ENCODE results near the gene RPS6KA4.
"Not testable (repeated sequence)": the region's sequence is repeated elsewhere in the genome, so short reads cannot be mapped to it uniquely, and the experiment has no call there.

Gene RPS6KA4

GRCh38 chr11:64358907-64359711, at the start of gene RPS6KA4:
Gene RPS6KA4 (plus strand): TSS chr11:64359162. CDS start chr11:64359236, 74 bp downstream.
- peak; percentile 35 for DNase-seq (ENCODE audit: low spot score)

GRCh38 chr11:64312947-64313346, 46.0 kb upstream of the RPS6KA4 start:
- DNase-seq (ENCODE audit: low spot score): no peak

- no peak for DNase-seq (ENCODE audit: low spot score)
Observed at GRCh38 chr11:64313491-64314145, 45.3 kb upstream of the RPS6KA4 start.

- DNase-seq (ENCODE audit: low spot score): no peak
Observed at GRCh38 chr11:64314146-64314804, 44.7 kb upstream of the RPS6KA4 start.

GRCh38 chr11:64314805-64315561, 44.0 kb upstream of the RPS6KA4 start:
- no peak for DNase-seq (ENCODE audit: low spot score)

- not testable (repeated sequence) for DNase-seq (ENCODE audit: low spot score)
Observed at GRCh38 chr11:64315667-64316526, 43.1 kb upstream of the RPS6KA4 start.

GRCh38 chr11:64316672-64317324, 42.2 kb upstream of the RPS6KA4 start:
- DNase-seq (ENCODE audit: low spot score): peak; percentile 70

- DNase-seq (ENCODE audit: low spot score): peak; percentile 99
Observed at GRCh38 chr11:64317325-64317960, 41.5 kb upstream of the RPS6KA4 start, which contains the start of gene TRMT112. Gene TRMT112 (minus strand): TSS chr11:64317559. CDS start chr11:64317526, 33 bp downstream.

- peak; percentile 97 for DNase-seq (ENCODE audit: low spot score)
Observed at GRCh38 chr11:64317961-64318765, 40.8 kb upstream of the RPS6KA4 start, which contains the start of gene PRDX5. Gene PRDX5 (plus strand): TSS chr11:64318121. CDS start chr11:64318216, 95 bp downstream.

GRCh38 chr11:64318766-64319761, 39.9 kb upstream of the RPS6KA4 start:
- DNase-seq (ENCODE audit: low spot score): no peak

GRCh38 chr11:64320556-64320955, 38.4 kb upstream of the RPS6KA4 start:
- no peak for DNase-seq (ENCODE audit: low spot score)

GRCh38 chr11:64321026-64321425, 37.9 kb upstream of the RPS6KA4 start:
- no peak for DNase-seq (ENCODE audit: low spot score)

GRCh38 chr11:64321533-64321932, 37.4 kb upstream of the RPS6KA4 start:
- DNase-seq (ENCODE audit: low spot score): no peak

- DNase-seq (ENCODE audit: low spot score): no peak
Observed at GRCh38 chr11:64322925-64323260, 36.1 kb upstream of the RPS6KA4 start.

GRCh38 chr11:64323373-64323772, 35.6 kb upstream of the RPS6KA4 start:
- no peak for DNase-seq (ENCODE audit: low spot score)

- DNase-seq (ENCODE audit: low spot score): not testable (repeated sequence)
Observed at GRCh38 chr11:64323984-64324383, 35.0 kb upstream of the RPS6KA4 start.

GRCh38 chr11:64324692-64325469, 34.1 kb upstream of the RPS6KA4 start:
- DNase-seq (ENCODE audit: low spot score): no peak
